Hindlimb muscle (tissue), 1 donor: ENCODE data around the gene FTCD. TPM values are rescaled to one million over a fixed set of nuclear protein-coding genes. Genes with fewer than 3 reads are reported as not detected.
A peak's percentile ranks its signal among the peaks of the same experiment; 100 is the strongest.

Experiments
- DNase-seq: peaks from one replicate; pipeline ENCODE4 v3.0.0-alpha.2; 2013
- polyA plus RNA-seq: library from polyadenylated mRNA; unstranded; fragments of 120-200 nt; gene quantifications from one replicate; pipeline ENCODE4 v1.2.1, GENCODE V29; 2013; ENCODE audit not compliant: insufficient read length

The FTCD gene
- polyA plus RNA-seq, 1 donor, result 1.1 TPM

- peak; percentile 87 for DNase-seq
Observed at GRCh38 chr21:46092026-46092764, 63.2 kb downstream of the FTCD start.

- DNase-seq, result no peak
Observed at GRCh38 chr21:46091631-46092025, 63.8 kb downstream of the FTCD start.

DNA sequence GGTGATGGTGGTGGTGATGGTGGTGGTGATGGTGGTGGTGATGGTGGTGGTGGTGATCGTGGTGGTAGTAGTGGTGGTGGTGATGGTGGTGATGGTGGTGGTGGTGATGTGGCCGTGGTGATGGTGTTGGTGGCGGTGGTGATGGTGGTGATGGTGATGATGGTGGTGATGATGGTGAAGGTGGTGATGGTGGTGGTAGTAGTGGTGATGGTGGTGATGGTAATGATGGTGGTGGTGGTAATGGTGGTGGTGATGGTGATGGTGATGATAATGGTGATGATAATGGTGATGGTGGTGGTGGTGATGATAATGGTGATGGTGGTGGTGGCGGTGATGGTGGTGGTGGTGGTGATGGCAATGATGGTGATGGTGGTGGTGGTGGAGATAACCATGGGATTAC is 64.3 kb downstream of the FTCD start:
- DNase-seq, result no peak

GRCh38 chr21:46089285-46089684 is 66.1 kb downstream of the FTCD start:
- no peak for DNase-seq

DNA sequence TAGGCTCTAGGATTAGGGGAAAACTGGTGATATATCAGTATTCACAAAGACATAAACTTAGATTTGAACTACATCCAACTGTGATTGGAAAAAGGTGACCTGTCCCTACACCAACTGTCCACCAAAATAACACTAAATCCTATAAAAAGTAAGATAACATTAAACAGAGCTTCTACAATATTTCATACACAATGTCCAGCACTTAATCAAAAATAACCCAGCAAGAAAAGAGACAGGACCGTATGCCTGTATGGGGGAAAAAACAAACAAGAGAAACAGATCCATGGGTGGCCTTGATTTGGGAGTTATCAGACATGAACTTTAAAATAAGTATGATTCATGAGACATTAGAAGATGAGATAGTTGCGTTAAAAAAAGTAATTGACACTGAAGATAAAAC is 67.2 kb downstream of the FTCD start:
- DNase-seq, result no peak

DNA sequence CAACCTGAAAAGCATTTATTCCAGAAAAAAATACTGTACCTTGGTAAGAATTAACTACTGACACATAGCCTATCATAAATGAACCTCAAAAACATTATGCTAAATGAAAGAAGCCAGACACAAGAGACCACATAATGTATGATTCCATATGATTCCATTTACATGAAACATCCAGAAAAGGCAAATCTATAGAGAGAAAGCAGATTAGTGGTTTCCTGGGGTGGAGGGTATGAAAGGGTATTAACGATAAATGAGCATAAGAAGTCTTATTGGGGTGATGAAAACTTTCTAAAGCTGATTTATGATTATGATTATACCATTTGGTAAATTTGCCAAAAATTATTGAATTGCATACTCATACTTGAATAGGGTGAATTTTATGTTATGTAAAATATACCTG is 67.7 kb downstream of the FTCD start:
- no peak for DNase-seq

Other genes with a start within 250 kb of the FTCD start
- 430 TPM for gene COL6A1, start 173.8 kb downstream of the FTCD start, polyA plus RNA-seq
- gene COL6A2, start 57.5 kb downstream of the FTCD start, polyA plus RNA-seq, result 584 TPM
- 8.2 TPM for gene SPATC1L, start 28.9 kb upstream of the FTCD start, polyA plus RNA-seq
- gene LSS, start 73.2 kb upstream of the FTCD start, polyA plus RNA-seq, result 38.6 TPM
- gene MCM3AP, start 130.0 kb upstream of the FTCD start, polyA plus RNA-seq, result 64.0 TPM
- gene YBEY, start 130.8 kb upstream of the FTCD start, polyA plus RNA-seq, result 13.3 TPM
- 8.5 TPM for gene C21orf58, start 168.3 kb upstream of the FTCD start, polyA plus RNA-seq
- gene PCNT, start 168.6 kb upstream of the FTCD start, polyA plus RNA-seq, result 68.3 TPM